A549 (cell line): ENCODE data around the gene TRAPPC14. TPM values are rescaled to one million over a fixed set of nuclear protein-coding genes. Genes with fewer than 3 reads are reported as not detected.
A peak's percentile ranks its signal among the peaks of the same experiment; 100 is the strongest.

Experiments
- ATAC-seq, 2 experiments: fragments of 200-7000 bp in 1 of 2; fragments of >200 bp in 1 of 2; cut with Nextera tagmentation in 1 of 2; cut with Tn5 transposase in 1 of 2; 3 replicates each; pipeline versions ENCODE4 v1.8.0 to v1.9.1; 2018 to 2020; ENCODE audit warnings: mild to moderate bottlenecking in 1 of 2, moderate library complexity in 1 of 2
- CTCF ChIA-PET: fragments of 300-600 bp; sonication (Branson Sonifier 250); formaldehyde crosslinking; extraction: SDS; loops from one replicate; lab custom pipeline; 2021; ENCODE audit warnings: antibody characterized with exemption, inconsistent platforms; lab: Yijun Ruan, JAX
- POLR2A ChIA-PET: fragments of 350-600 bp; formaldehyde crosslinking; extraction: SDS; loops from one replicate; lab custom pipeline; 2021; ENCODE audit warnings: antibody characterized with exemption, inconsistent platforms; lab: Yijun Ruan, JAX
- DNase-seq, 2 experiments: peaks; one replicate each; pipeline versions ENCODE4 v3.0.0 to v3.0.0-alpha.2; 2011 to 2016; ENCODE audit warnings: low read depth in 1 of 2, low spot score in 1 of 2
- FAIRE-seq: peaks from 2 replicates; lab custom pipeline; 2011; peaks lifted over from hg19 to GRCh38; lab: Jason Lieb, UNC
- H3K27ac ChIP-seq, 2 experiments: fragments of >200 bp; sonication (Bioruptor Twin); formaldehyde crosslinking; 3 replicates each; pipeline ENCODE4 v1.5.1; 2016 to 2017
- H3K4me1 ChIP-seq: fragments of >200 bp; sonication (Bioruptor Twin); formaldehyde crosslinking; 3 replicates; pipeline ENCODE4 v1.6.1; 2016
- H3K4me2 ChIP-seq: fragments of >200 bp; sonication (Bioruptor Twin); formaldehyde crosslinking; 3 replicates; pipeline ENCODE4 v1.6.1; 2016
- H3K4me3 ChIP-seq: fragments of >200 bp; sonication (Bioruptor Twin); formaldehyde crosslinking; 3 replicates; pipeline ENCODE4 v1.5.1; 2016
- H3K9me3 ChIP-seq: fragments of >200 bp; sonication (Bioruptor Twin); formaldehyde crosslinking; 3 replicates; pipeline ENCODE4 v1.6.1; 2016
- ATOH8 ChIP-seq: fragments of 250-450 bp; sonication (Bioruptor Pico); IDR thresholded peaks from 2 replicates; pipeline ENCODE4 v1.5.0; 2020; ENCODE audit warnings: low read depth, mild to moderate bottlenecking, moderate library complexity
- BCL3 ChIP-seq: fragments of >200 bp; sonication (Bioruptor Twin); formaldehyde crosslinking; IDR thresholded peaks from 3 replicates; pipeline ENCODE4 v1.6.1; 2016
- CBX2 ChIP-seq: fragments of 200-600 bp; sonication (generic); IDR thresholded peaks from 2 replicates; pipeline ENCODE4 v1.6.1; 2016; ENCODE audit warnings: low read depth, mild to moderate bottlenecking, borderline replicate concordance
- CEBPB ChIP-seq, 2 experiments: fragments of >200 bp in 1 of 2; sonication (Bioruptor Twin) in 1 of 2; formaldehyde crosslinking in 1 of 2; IDR thresholded peaks; 2 replicates each; pipeline ENCODE4 v1.6.1; 2012 to 2016
- CHD4 ChIP-seq: fragments of 200-600 bp; sonication (generic); IDR thresholded peaks from 2 replicates; pipeline ENCODE4 v1.6.1; 2016; ENCODE audit warnings: antibody characterized with exemption, mild to moderate bottlenecking, borderline replicate concordance
- CTCF ChIP-seq: fragments of >200 bp; sonication (Bioruptor Twin); formaldehyde crosslinking; IDR thresholded peaks from 3 replicates; pipeline ENCODE4 v1.5.1; 2016
- E2F6 ChIP-seq: IDR thresholded peaks from 2 replicates; pipeline ENCODE4 v1.6.1; 2012; ENCODE audit warnings: low read depth, borderline replicate concordance
- EHF ChIP-seq: fragments of 250-450 bp; sonication (Bioruptor Pico); IDR thresholded peaks from 2 replicates; pipeline ENCODE4 v1.5.0; 2020; ENCODE audit warnings: mild to moderate bottlenecking
- ELK1 ChIP-seq: fragments of 150-350 bp; IDR thresholded peaks from 2 replicates; pipeline ENCODE4 v1.6.1; 2014; ENCODE audit warnings: low read depth, mild to moderate bottlenecking, low read length
- GATA3 ChIP-seq: IDR thresholded peaks from 2 replicates; pipeline ENCODE4 v1.6.1; 2012; ENCODE audit warnings: borderline replicate concordance
- HMGXB4 ChIP-seq: fragments of 250-450 bp; sonication (Bioruptor Pico); IDR thresholded peaks from 2 replicates; pipeline ENCODE4 v1.5.0; 2021; ENCODE audit warnings: mild to moderate bottlenecking, moderate library complexity, borderline replicate concordance
- HOXB5 ChIP-seq: fragments of 250-450 bp; sonication (Bioruptor Pico); IDR thresholded peaks from 2 replicates; pipeline ENCODE4 v1.5.0; 2020; ENCODE audit warnings: mild to moderate bottlenecking, moderate library complexity
- JUN ChIP-seq, 2 experiments: fragments of >200 bp; sonication (Bioruptor Twin); formaldehyde crosslinking; IDR thresholded peaks; 2 replicates in 1 of 2; 3 replicates in 1 of 2; pipeline ENCODE4 v1.6.1; 2016 to 2017
- KDM5A ChIP-seq: fragments of 200-600 bp; sonication (generic); IDR thresholded peaks from 2 replicates; pipeline ENCODE4 v1.6.1; 2016; ENCODE audit warnings: antibody characterized with exemption, mild to moderate bottlenecking
- MAX ChIP-seq: IDR thresholded peaks from 2 replicates; pipeline ENCODE4 v1.6.1; 2012
- MYC ChIP-seq: IDR thresholded peaks from 2 replicates; pipeline ENCODE4 v1.6.1; 2012; ENCODE audit warnings: mild to moderate bottlenecking, inconsistent platforms, low read length, improper control_type of control experiment, borderline replicate concordance
- NFE2L2 ChIP-seq: fragments of 150-350 bp; conservative IDR thresholded peaks from 2 replicates; pipeline ENCODE4 v1.6.1; 2014; ENCODE audit warnings: low read length
- PBX3 ChIP-seq: IDR thresholded peaks from 2 replicates; pipeline ENCODE4 v1.6.1; 2012
- RAD21 ChIP-seq, 2 experiments: fragments of >200 bp in 1 of 2; sonication (Bioruptor Twin) in 1 of 2; formaldehyde crosslinking in 1 of 2; IDR thresholded peaks in 1 of 2; conservative IDR thresholded peaks in 1 of 2; 2 replicates in 1 of 2; 3 replicates in 1 of 2; pipeline ENCODE4 v1.6.1; 2012 to 2018; ENCODE audit warnings: inconsistent platforms in 1 of 2
- RARB ChIP-seq: fragments of 250-450 bp; sonication (Bioruptor Pico); IDR thresholded peaks from 2 replicates; pipeline ENCODE4 v1.8.0; 2021; ENCODE audit warnings: mild to moderate bottlenecking, moderate library complexity
- REST ChIP-seq: fragments of 200-600 bp; sonication (generic); IDR thresholded peaks from 2 replicates; pipeline ENCODE4 v1.6.1; 2016; ENCODE audit warnings: antibody characterized with exemption, mild to moderate bottlenecking, moderate library complexity
- SMC3 ChIP-seq: fragments of >200 bp; sonication (Bioruptor Twin); formaldehyde crosslinking; IDR thresholded peaks from 3 replicates; pipeline ENCODE4 v1.6.1; 2018; ENCODE audit warnings: inconsistent platforms
- TFCP2L1 ChIP-seq: fragments of 250-450 bp; sonication (Bioruptor Pico); IDR thresholded peaks from 2 replicates; pipeline ENCODE4 v1.5.0; 2021; ENCODE audit warnings: mild to moderate bottlenecking
- ZNF302 ChIP-seq: fragments of 250-450 bp; sonication (Bioruptor Pico); IDR thresholded peaks from 2 replicates; pipeline ENCODE4 v1.9.0; 2021; ENCODE audit warnings: inconsistent platforms, mild to moderate bottlenecking, moderate library complexity
- WGBS: methylation state at CpG from one replicate; pipeline ENCODE4 v1.1.6; 2017; ENCODE audit errors: missing lambda C conversion rate; 5-methylcytosine and 5-hydroxymethylcytosine counted together
- polyA plus RNA-seq, 4 experiments: library from polyadenylated mRNA; depleted of rRNA in 3 of 4; stranded (reverse); fragments of >200 nt; fragmentation: RNase III in 1 of 4; extraction: RNeasy Plus Mini Kit Qiagen cat#74134 plus additional on column Dnase treatment in 1 of 4; gene quantifications; 2 replicates in 3 of 4; 3 replicates in 1 of 4; pipeline ENCODE4 v1.2.3, GENCODE V29; 2011 to 2017

Gene TRAPPC14
- polyA plus RNA-seq, 2 of the 4 experiments (the other 2 are of a cell fraction) = 3.4 to 14.1 TPM

- ChIA-PET POLR2A (interaction anchor here (0.5 to 1.7 kb wide), 7 partner anchors 13 to 302 kb away, joined by 3 to 11 read pairs (median 4); partner anchors contain the start of genes AP4M1, LAMTOR4, MCM7 and ZCWPW1), CTCF (interaction anchor here (2.4 to 13.2 kb wide), 3 partner anchors 8 to 63 kb away, joined by 7 to 245 read pairs (median 13); partner anchors contain the start of genes LAMTOR4 and TRAPPC14)
- Histone ChIP-seq H3K27ac (peak within 1 kb of the TSS; percentile 90 to 94), H3K4me2 (peak within 1 kb of the TSS; percentile 62), H3K4me3 (peak within 1 kb of the TSS; percentile 64), H3K4me1 (peaks cover 30% of the 10 kb centered on the region), H3K9me3 (no peaks in the 10 kb centered on the region)
- DNase-seq (peak; percentile 82 to 95), ATAC-seq (peak; percentile 76 to 83), FAIRE-seq (no peak)
- WGBS = 2% methylated on average over 31 of the region's 85 CpGs
- no peak for TF ChIP-seq CTCF
- TF ChIP-seq SMC3 = no peak
- TF ChIP-seq RAD21 (conservative IDR thresholded peaks at IDR 0.05 in 1 of 2, IDR thresholded peaks at IDR 0.05 in 1 of 2) = no peak
- TF ChIP-seq KDM5A = no peak
- TF ChIP-seq MYC = peak; percentile 68; the same call in 1 of the 2 replicates
- no peak for TF ChIP-seq RARB
- TF ChIP-seq NFE2L2 = no peak
- no peak for TF ChIP-seq CBX2
- TF ChIP-seq ELK1 = no peak
- TF ChIP-seq TFCP2L1 (CRISPR knock-in tag) = no peak
- peak; percentile 76 to 90 for TF ChIP-seq JUN (IDR thresholded peaks at IDR 0.05)
- TF ChIP-seq GATA3 = peak; percentile 81
- no peak for TF ChIP-seq CEBPB (IDR thresholded peaks at IDR 0.05)
- TF ChIP-seq E2F6 = 0 out of 2 replicates have a peak, but pooled peaks have one; percentile 19
- TF ChIP-seq PBX3 = no peak; the same call in none of the 2 replicates
- TF ChIP-seq ZNF302 = no peak
- TF ChIP-seq REST = no peak
- peak; percentile 37 for TF ChIP-seq MAX
- TF ChIP-seq EHF = no peak
- TF ChIP-seq HOXB5 (CRISPR knock-in tag) = no peak
- TF ChIP-seq CHD4 = no peak
- TF ChIP-seq ATOH8 (CRISPR knock-in tag) = no peak
- TF ChIP-seq HMGXB4 (CRISPR knock-in tag) = no peak
- TF ChIP-seq BCL3 = peak; percentile 80; the same call in 2 of the 3 replicates
Measured at GRCh38 chr7:100126931-100127865, 31.3 kb downstream of the TRAPPC14 start, which contains the start of gene MBLAC1. Gene MBLAC1 (plus strand): TSS chr7:100126967. CDS start chr7:100127396, 429 bp downstream.
